Left colon (tissue), 2 donors: ENCODE measurements around the gene FBXW8. TPM values are rescaled to one million over a fixed set of nuclear protein-coding genes. Genes with fewer than 3 reads are reported as not detected.
"Not testable (repeated sequence)": the region's sequence is repeated elsewhere in the genome, so short reads cannot be mapped to it uniquely, and the experiment has no call there.

ENCODE experiments used
- ATAC-seq: fragments of 200-7000 bp; cut with Tn5 transposase; one replicate; pipeline ENCODE4 v1.9.1; 2020; ENCODE audit warnings: mild to moderate bottlenecking, moderate library complexity
- DNase-seq, 2 donors: peaks; one replicate each; pipeline ENCODE4 v3.0.0-alpha.2; 2020
- intact Hi-C, 2 donors: fragments of 100-400 bp; cut with DNase I in 1 of 2; cut with micrococcal nuclease in 1 of 2; formaldehyde crosslinking; loops; one replicate each; pipeline versions ENCODE4 v1.11.2 to v1.14.0; 2022; cut with DNase I, micrococcal nuclease
- total RNA-seq, 2 donors: library from RNA; stranded (reverse); fragmentation: NEBNext Ultra II Directional; extraction: Animal tissue kit (Norgen Biotek cat#: 25700); gene quantifications; one replicate each; pipeline ENCODE4 v1.2.1, GENCODE V29; 2021
- donor health status: DM: no; HTN: no; CAD: no.
- donor health status: DM: yes; HTN: yes; CAD: no.

FBXW8 gene
- total RNA-seq, 2 donors from 2014 or later, result 9.0 to 14.4 TPM

DNA sequence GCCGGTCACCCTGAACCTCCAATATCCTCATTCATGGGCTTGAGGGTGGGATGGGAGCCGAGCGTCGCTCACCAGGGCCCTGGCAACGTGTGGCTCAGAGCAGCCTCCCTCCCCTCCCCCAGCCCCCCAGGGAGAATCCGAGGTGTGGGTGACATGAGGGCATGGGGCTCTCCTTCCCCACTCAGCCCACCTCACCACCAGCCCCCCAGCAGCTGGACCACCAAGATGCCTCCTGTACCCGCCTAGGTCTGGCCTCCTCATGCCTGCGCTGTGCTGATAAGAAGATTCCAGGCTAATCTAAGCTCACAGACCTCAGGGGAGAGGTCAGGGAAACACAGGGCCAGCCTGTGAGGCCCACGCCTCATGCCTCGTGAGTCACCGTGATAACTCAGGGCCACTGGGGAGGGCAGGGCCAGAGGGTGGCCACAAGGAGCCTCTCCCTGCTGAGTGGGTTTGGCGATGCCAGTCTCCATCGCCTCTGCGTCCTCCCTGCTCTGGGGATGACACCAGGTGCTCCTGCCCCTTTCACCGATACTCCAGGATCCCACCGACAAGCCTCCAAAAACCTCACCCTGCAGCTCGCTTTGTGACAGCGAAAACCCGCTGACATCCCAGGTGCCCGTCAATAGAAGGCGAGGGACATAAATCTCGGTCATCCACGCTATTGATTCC, 131.6 kb downstream of the FBXW8 start:
- peak; percentile 49 for ATAC-seq

DNA sequence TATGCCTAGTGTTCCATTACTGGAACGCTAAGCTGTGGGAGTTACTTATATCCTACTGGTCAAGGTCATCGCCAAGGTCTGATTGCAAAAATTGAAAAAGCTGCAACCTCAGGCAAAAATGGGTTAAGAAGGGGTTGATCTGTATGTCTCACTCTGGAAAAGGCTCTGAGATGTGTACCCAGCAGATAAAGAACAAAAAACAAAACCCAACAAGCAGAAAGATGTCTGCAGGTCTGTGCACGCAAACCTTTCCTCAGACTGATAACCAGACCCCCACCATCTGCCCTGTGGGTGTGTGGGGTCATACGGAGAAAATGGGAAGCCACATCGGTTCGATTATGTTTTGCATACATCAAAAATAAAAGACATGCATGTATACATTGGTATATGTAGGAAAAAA, 132.1 kb downstream of the FBXW8 start:
- ATAC-seq, result no peak
- intact Hi-C loops, result no loop called here
- DNase-seq, result no peak

More for the DNA sequence above, 131.6 kb downstream of the FBXW8 start:
- DNase-seq, result no peak
- intact Hi-C loops, result no loop called here

DNA sequence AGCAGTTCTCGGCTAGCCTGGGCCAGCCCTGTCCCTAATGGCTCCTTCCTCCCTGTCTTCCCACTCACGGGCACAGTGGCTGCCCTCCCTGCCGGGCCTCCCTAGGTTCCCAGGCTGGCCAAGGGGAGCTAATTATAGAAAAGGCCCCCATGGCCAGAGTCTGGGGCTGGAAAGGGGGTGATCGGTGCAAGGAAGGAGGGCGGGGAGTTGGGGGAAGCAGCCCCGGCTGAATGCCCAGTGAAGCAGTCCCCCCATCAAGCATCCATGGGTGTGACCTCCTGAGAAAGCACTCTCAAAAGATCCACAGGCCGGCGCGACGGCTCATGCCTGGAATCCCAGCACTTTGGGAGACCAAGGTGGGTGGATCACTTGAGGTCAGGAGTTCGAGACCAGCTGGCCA, 133.6 kb downstream of the FBXW8 start:
- intact Hi-C loops, result no loop called here
- no peak for ATAC-seq
- no peak for DNase-seq

DNA sequence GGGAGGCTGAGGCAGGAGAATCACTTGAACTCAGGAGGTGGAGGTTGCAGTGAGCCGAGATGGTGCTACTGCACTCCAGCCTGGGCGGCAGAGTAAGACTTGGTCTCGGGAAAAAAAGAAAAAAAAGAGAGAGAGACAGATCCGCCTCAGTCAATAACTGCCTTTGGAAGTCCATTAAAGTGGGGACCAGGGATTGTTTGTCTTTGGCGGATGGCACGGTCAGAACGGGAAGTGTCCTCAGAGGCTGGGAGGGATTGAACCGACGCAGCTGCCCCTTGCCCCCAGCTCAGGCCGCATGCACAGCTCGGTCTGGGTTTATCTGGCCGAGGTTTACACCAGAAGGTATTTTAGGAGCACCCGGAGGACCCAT, 134.0 kb downstream of the FBXW8 start:
- ATAC-seq (no peak), DNase-seq (no peak)
- intact Hi-C loops, result no loop called here

- intact Hi-C loops, result no loop called here
- no peak for ATAC-seq
- DNase-seq, result peak in 1 of 2 donors; percentile 23
Observed at GRCh38 chr12:117045160-117046010, 134.6 kb downstream of the FBXW8 start.

- DNase-seq, result no peak
- intact Hi-C loops, result no loop called here
- no peak for ATAC-seq
Observed at GRCh38 chr12:117046011-117046369, 135.2 kb downstream of the FBXW8 start.

DNA sequence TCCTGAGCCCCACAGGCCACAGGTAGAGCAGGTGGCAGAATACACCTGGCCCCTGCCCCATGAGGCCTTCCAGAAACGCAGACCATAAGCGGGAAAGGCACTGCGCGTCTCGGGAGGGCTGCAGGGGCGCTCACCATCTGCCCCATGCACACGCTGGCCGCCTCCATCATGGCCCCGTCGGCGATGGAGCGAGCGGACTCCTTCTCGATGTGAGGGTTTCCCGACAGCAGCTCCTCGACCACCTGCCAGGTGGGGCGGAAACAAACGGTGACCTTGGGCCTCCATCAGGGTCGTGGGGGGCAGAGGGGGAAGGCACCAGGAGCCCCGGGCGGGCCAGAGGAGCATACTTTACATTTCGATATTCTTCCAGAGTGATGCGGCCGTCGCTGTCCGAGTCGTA, 135.7 kb downstream of the FBXW8 start:
- DNase-seq, result no peak
- intact Hi-C loops, result no loop called here
- no peak for ATAC-seq

GRCh38 chr12:117046861-117047530, 136.2 kb downstream of the FBXW8 start:
- DNase-seq (no peak), ATAC-seq (no peak)
- intact Hi-C loops, result no loop called here

- ATAC-seq, result peak; percentile 62
- DNase-seq, result peak in 1 of 2 donors; percentile 19
- intact Hi-C loops, result no loop called here
Observed at GRCh38 chr12:117047810-117048584, 137.2 kb downstream of the FBXW8 start.

DNA sequence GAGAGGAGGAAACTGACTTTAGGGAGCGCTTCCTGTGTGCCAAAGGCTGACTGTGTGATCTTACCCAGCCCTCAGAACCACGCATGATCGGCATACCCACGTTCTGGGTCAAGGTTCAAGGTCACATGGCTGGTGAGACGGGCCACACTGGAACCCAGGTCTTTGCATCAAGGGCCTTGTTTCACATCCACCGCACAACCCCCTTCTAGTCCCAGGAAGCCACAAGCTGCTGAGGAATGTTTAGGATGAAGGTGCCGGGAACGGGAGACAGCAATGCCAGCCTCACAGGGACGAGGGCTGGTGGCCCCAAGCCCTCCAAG, 137.8 kb downstream of the FBXW8 start:
- DNase-seq (no peak), ATAC-seq (no peak)
- intact Hi-C loops, result no loop called here

- ATAC-seq, result no peak
- DNase-seq, result no peak
- intact Hi-C loops, result no loop called here
Observed at GRCh38 chr12:117049295-117049694, 138.5 kb downstream of the FBXW8 start.

- intact Hi-C loops, result no loop called here
- DNase-seq, result no peak
- ATAC-seq, result no peak
Observed at GRCh38 chr12:117050060-117050459, 139.3 kb downstream of the FBXW8 start.

DNA sequence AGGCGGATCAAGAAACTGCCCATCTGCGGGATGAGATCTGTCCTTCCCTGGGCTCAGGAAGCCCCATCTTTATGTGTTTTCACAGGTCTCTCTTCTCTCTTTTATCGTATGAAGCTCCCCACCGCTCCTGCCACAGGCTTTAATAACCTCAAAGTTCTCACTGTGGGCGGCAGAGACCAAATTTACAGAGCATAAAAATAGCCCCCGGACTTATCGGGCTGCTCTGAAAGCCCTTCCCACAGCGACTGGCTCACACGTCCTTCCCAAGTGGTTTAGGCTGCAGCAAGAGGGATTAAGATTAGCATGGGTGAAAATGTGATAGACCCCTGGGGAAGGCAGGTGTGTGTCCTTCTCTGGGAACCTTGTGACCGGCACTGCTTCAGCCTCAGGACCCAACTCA, 140.6 kb downstream of the FBXW8 start:
- intact Hi-C loops, result no loop called here
- no peak for ATAC-seq
- DNase-seq, result no peak

GRCh38 chr12:117052386-117053049, 141.8 kb downstream of the FBXW8 start:
- intact Hi-C loops, result no loop called here
- DNase-seq (no peak), ATAC-seq (no peak)

GRCh38 chr12:117053050-117053400, 142.3 kb downstream of the FBXW8 start:
- intact Hi-C loops, result no loop called here

GRCh38 chr12:117053597-117054201, 142.9 kb downstream of the FBXW8 start:
- DNase-seq (no peak), ATAC-seq (no peak)
- intact Hi-C loops, result no loop called here

More at GRCh38 chr12:117053050-117053400, 142.3 kb downstream of the FBXW8 start:
- ATAC-seq (no peak), DNase-seq (no peak)

DNA sequence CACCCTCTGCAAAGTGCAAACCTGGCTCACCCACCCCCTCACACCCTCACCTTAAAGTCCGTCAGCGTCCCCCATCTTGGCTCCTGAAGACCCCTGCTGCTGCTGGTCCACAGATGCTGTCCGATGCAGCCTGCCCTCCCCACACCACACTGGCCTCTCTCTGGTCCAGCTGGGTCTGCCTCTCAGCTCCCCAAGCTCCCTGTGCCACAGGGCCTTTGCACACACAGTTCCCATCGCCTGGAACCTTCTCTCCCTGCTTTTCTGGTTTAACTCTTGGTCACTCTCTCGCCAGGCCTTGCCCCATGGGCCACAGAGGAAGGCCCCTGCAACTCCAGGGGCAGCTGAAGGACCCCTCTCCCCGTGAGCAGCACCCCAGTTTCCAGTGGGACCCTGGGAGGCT, 143.5 kb downstream of the FBXW8 start:
- ATAC-seq (no peak), DNase-seq (no peak)
- intact Hi-C loops, result no loop called here

DNA sequence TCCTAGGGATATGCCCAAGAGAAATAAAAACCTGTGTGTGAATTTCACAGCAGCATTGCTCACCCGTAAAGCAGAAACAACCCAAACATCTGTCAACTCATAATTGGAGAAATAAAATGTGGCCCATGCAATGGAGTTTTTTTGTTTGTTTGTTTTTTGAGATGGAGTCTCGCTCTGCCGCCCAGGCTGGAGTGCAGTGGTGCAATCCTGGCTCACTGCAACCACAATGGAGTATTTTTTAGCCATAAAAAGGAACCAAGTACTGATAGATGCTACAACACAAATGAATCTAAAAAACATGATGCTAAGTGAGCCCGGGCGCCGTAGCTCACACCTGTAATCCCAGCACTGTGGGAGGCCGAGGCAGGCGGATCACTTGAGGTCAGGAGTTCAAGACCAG, 146.9 kb downstream of the FBXW8 start:
- DNase-seq, ATAC-seq, intact Hi-C loops: not testable (repeated sequence)
